Spleen (tissue), 11 donors: ENCODE data around the gene ATG10. TPM values are rescaled to one million over a fixed set of nuclear protein-coding genes. Genes with fewer than 3 reads are reported as not detected.

ENCODE experiments used
- DNase-seq: peaks from one replicate; pipeline ENCODE4 v3.0.0-alpha.2; 2020
- H3K27ac ChIP-seq, 8 donors: fragments of 200-600 bp; sonication (generic) in 7 of 8; 1 replicate in 4 of 8; 2 replicates in 4 of 8; pipeline versions ENCODE4 v1.5.0 to v1.8.0; 2016 to 2021; ENCODE audit warnings: inconsistent platforms in 4 of 8, mild to moderate bottlenecking in 4 of 8, moderate library complexity in 1 of 8
- H3K27me3 ChIP-seq, 7 donors: fragments of 200-600 bp; sonication (generic) in 6 of 7; replicated peaks in 1 of 7; 1 replicate in 4 of 7; 2 replicates in 3 of 7; pipeline versions ENCODE4 v1.5.0 to v1.8.0; 2016 to 2021; ENCODE audit warnings: inconsistent platforms in 3 of 7, mild to moderate bottlenecking in 1 of 7
- H3K36me3 ChIP-seq, 6 donors: fragments of 200-600 bp; sonication (generic) in 5 of 6; 1 replicate in 4 of 6; 2 replicates in 2 of 6; pipeline versions ENCODE4 v1.5.0 to v1.8.0; 2016 to 2021; ENCODE audit warnings: inconsistent platforms in 2 of 6
- H3K4me1 ChIP-seq, 6 donors: fragments of 200-600 bp; sonication (generic) in 5 of 6; 1 replicate in 3 of 6; 2 replicates in 3 of 6; pipeline versions ENCODE4 v1.5.0 to v1.8.0; 2016 to 2021; ENCODE audit warnings: inconsistent platforms in 3 of 6
- H3K4me3 ChIP-seq, 8 donors: fragments of 200-600 bp; sonication (generic) in 7 of 8; 1 replicate in 4 of 8; 2 replicates in 4 of 8; pipeline versions ENCODE4 v1.5.0 to v1.8.0; 2016 to 2021; ENCODE audit warnings: inconsistent platforms in 4 of 8, mild to moderate bottlenecking in 4 of 8, moderate library complexity in 2 of 8
- H3K9me3 ChIP-seq, 8 donors: fragments of 200-600 bp; sonication (generic) in 7 of 8; 1 replicate in 4 of 8; 2 replicates in 4 of 8; pipeline versions ENCODE4 v1.5.0 to v1.8.0; 2016 to 2021; ENCODE audit warnings: inconsistent platforms in 4 of 8
- POLR2A ChIP-seq, 3 donors: fragments of 450-650 bp; IDR thresholded peaks; one replicate each; pipeline ENCODE4 v1.5.1; 2017; ENCODE audit warnings: antibody characterized with exemption in 3 of 3, mild to moderate bottlenecking in 1 of 3
- POLR2AphosphoS5 ChIP-seq, 3 donors: sonication (generic); formaldehyde crosslinking; IDR thresholded peaks; one replicate each; pipeline ENCODE4 v1.5.1; 2017; ENCODE audit warnings: antibody characterized with exemption in 3 of 3
- WGBS, 5 donors: extraction: QIAGEN DNeasy Blood & Tissue Kit in 3 of 5; methylation state at CpG; one replicate each; pipeline versions ENCODE4 v1.1.5 to v1.1.7; 2013 to 2018; 5-methylcytosine and 5-hydroxymethylcytosine counted together
- intact Hi-C: fragments of 100-400 bp; cut with DNase I; formaldehyde crosslinking; loops from one replicate; pipeline ENCODE4 v1.15.0; 2023; ENCODE audit warnings: low total_unique reads
- polyA plus RNA-seq, 3 donors: library from polyadenylated mRNA; stranded (reverse); fragments of 200-250 nt; gene quantifications; one replicate each; pipeline ENCODE4 v1.2.1, GENCODE V29; 2013
- total RNA-seq, 7 donors: library from RNA; depleted of rRNA in 3 of 7; stranded (reverse); fragments of >200 nt in 3 of 7; fragmentation: NEBNext Ultra II Directional in 4 of 7; extraction: Animal tissue kit (Norgen Biotek cat#: 25700) in 4 of 7; gene quantifications; one replicate each; pipeline versions ENCODE4 v1.1.0 to v1.2.1, GENCODE V29; 2016 to 2021
- TF ChIP-seq, protein P1 (sequence below), 11 experiments: fragments of 200-600 bp in 7 of 11; fragments of 450-650 bp in 4 of 11; sonication (generic) in 4 of 11; IDR thresholded peaks in 8 of 11; conservative IDR thresholded peaks in 3 of 11; 1 replicate in 7 of 11; 2 replicates in 4 of 11; pipeline versions ENCODE4 v1.4.0 to v1.8.0; 2016 to 2021; ENCODE audit warnings: antibody characterized with exemption in 11 of 11, inconsistent platforms in 4 of 11, mild to moderate bottlenecking in 1 of 11
- donor health status: healthy with polysubstance abuse.
- donor health status: DM: no; HTN: no; CAD: no; lungs with moderate emphysema.
- donor health status: DM: no; HTN: no; CAD: no.
- donor health status: Bipolar disorder and iron deficiency.
- donor health status: healthy.
- donor health status: DM: no; HTN: no; CAD: no.
- donor health status: DM: yes; HTN: yes; CAD: no.

The ATG10 gene
- total and polyA plus RNA-seq, 10 donors = 1.7 to 9.1 (median 5.0) TPM

DNA sequence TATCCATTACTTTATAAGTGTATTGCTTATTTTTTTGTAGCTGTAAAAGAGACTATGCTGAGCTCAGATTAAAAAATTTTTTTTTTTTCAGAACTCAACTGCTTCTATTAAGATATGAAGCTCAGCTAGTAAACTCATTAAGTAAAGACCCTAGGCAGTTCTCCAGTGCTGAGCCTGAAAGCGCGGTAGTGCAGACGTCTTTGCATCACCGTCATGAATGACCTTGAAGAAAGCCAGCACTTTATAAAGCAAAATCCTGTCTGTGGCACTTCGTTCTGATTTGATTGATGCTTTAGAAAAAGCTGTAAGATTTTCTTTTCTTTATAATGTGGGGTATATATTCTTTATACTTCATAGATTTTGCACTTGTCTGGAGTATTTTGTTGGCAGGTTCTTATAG lies 105.7 kb downstream of the ATG10 start:
- no peak for DNase-seq
- H3K36me3 ChIP-seq = no peaks in the 10 kb centered on the region
- H3K27me3 ChIP-seq = no peaks in the 10 kb centered on the region
- no peaks in the 10 kb centered on the region for H3K4me1 ChIP-seq
- H3K9me3 ChIP-seq = peaks cover 0 to 10% (median 0%) of the 10 kb centered on the region in 8 donors
- no peak overlapping the region for H3K4me3 ChIP-seq
- TF ChIP-seq POLR2A (IDR thresholded peaks at IDR 0.05) (no peak), POLR2AphosphoS5 (IDR thresholded peaks at IDR 0.05) (no peak)
- TF ChIP-seq, protein P1, sequence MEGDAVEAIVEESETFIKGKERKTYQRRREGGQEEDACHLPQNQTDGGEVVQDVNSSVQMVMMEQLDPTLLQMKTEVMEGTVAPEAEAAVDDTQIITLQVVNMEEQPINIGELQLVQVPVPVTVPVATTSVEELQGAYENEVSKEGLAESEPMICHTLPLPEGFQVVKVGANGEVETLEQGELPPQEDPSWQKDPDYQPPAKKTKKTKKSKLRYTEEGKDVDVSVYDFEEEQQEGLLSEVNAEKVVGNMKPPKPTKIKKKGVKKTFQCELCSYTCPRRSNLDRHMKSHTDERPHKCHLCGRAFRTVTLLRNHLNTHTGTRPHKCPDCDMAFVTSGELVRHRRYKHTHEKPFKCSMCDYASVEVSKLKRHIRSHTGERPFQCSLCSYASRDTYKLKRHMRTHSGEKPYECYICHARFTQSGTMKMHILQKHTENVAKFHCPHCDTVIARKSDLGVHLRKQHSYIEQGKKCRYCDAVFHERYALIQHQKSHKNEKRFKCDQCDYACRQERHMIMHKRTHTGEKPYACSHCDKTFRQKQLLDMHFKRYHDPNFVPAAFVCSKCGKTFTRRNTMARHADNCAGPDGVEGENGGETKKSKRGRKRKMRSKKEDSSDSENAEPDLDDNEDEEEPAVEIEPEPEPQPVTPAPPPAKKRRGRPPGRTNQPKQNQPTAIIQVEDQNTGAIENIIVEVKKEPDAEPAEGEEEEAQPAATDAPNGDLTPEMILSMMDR (IDR thresholded peaks at IDR 0.05 in 8 of 11, conservative IDR thresholded peaks at IDR 0.05 in 3 of 11) = no peak
- H3K27ac ChIP-seq = no peak overlapping the region
- intact Hi-C loops = no loop called here
- WGBS, 5 donors = 74 to 90% (median 85%) methylated on average over 5 of the region's 5 CpGs

- Histone ChIP-seq H3K27me3 (no peaks in the 10 kb centered on the region), H3K9me3 (peaks cover 0 to 54% (median 37%) of the 10 kb centered on the region in 8 donors), H3K4me3 (no peak overlapping the region), H3K36me3 (peaks cover 0 to 8% (median 0%) of the 10 kb centered on the region in 6 donors), H3K27ac (no peak overlapping the region), H3K4me1 (no peaks in the 10 kb centered on the region)
- TF ChIP-seq POLR2AphosphoS5 (IDR thresholded peaks at IDR 0.05) (no peak), POLR2A (IDR thresholded peaks at IDR 0.05) (no peak)
- TF ChIP-seq, protein P1 (IDR thresholded peaks at IDR 0.05 in 8 of 11, conservative IDR thresholded peaks at IDR 0.05 in 3 of 11) = no peak
- WGBS, 5 donors = 73 to 90% (median 88%) methylated on average over 1 of the region's 1 CpG
- intact Hi-C loops = no loop called here
- no peak for DNase-seq
These were observed 119.8 kb downstream of the ATG10 start for GRCh38 chr5:82091617-82092016.

GRCh38 chr5:82095536-82095935 lies 123.7 kb downstream of the ATG10 start:
- TF ChIP-seq POLR2AphosphoS5 (IDR thresholded peaks at IDR 0.05) (no peak), POLR2A (IDR thresholded peaks at IDR 0.05) (no peak)
- TF ChIP-seq, protein P1 (IDR thresholded peaks at IDR 0.05 in 8 of 11, conservative IDR thresholded peaks at IDR 0.05 in 3 of 11) = no peak
- WGBS, 5 donors = 65 to 88% (median 77%) methylated on average over 2 of the region's 2 CpGs
- H3K4me1 ChIP-seq = no peaks in the 10 kb centered on the region
- H3K36me3 ChIP-seq = peaks cover 0 to 8% (median 0%) of the 10 kb centered on the region in 6 donors
- H3K9me3 ChIP-seq = peaks cover 0 to 31% (median 23%) of the 10 kb centered on the region in 8 donors
- intact Hi-C loops = no loop called here
- no peak overlapping the region for H3K27ac ChIP-seq
- H3K4me3 ChIP-seq = no peak overlapping the region
- H3K27me3 ChIP-seq = no peaks in the 10 kb centered on the region
- no peak for DNase-seq

DNA sequence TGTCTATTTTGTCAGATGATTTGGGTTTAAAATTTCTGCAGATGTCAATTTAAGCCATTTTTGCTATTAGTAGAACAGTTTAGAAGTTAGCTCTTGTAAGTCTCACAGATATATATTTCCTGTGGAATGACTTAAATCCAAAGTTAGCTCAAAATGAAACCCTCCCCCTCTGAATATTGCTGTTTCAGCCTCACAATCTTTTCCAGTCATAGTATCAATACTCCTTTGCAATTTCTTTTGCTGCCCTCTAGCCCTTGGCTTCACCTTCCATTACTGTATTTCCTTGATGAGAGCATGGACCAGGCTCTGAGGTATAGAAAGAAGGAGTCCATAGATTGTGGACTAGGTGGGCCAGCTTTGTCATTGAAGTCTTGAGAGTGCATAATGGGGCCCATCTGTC lies 124.4 kb downstream of the ATG10 start:
- no peak for DNase-seq
- no peaks in the 10 kb centered on the region for H3K27me3 ChIP-seq
- H3K4me1 ChIP-seq = no peaks in the 10 kb centered on the region
- H3K4me3 ChIP-seq = no peak overlapping the region
- TF ChIP-seq POLR2A (IDR thresholded peaks at IDR 0.05) = no peak
- TF ChIP-seq, protein P1 (IDR thresholded peaks at IDR 0.05 in 8 of 11, conservative IDR thresholded peaks at IDR 0.05 in 3 of 11) = no peak
- TF ChIP-seq POLR2AphosphoS5 (IDR thresholded peaks at IDR 0.05) = no peak
- peaks cover 0 to 8% (median 0%) of the 10 kb centered on the region in 6 donors for H3K36me3 ChIP-seq
- no peak overlapping the region for H3K27ac ChIP-seq
- intact Hi-C loops = no loop called here
- H3K9me3 ChIP-seq = peaks cover 0 to 28% (median 23%) of the 10 kb centered on the region in 8 donors
